Stimulated activated CD4-positive, alpha-beta T cell treated with anti-CD3 and anti-CD28 coated beads, Interleukin-2, amount 100 ng/mL, for 48 hours (primary cell): ENCODE results near the gene PTPRG.
"Not testable (repeated sequence)": the region's sequence is repeated elsewhere in the genome, so short reads cannot be mapped to it uniquely, and the experiment has no call there.

Experiments used
- DNase-seq, 2 donors: peaks; one replicate each; pipeline ENCODE4 v3.0.0-alpha.2; 2020

The PTPRG gene

DNA sequence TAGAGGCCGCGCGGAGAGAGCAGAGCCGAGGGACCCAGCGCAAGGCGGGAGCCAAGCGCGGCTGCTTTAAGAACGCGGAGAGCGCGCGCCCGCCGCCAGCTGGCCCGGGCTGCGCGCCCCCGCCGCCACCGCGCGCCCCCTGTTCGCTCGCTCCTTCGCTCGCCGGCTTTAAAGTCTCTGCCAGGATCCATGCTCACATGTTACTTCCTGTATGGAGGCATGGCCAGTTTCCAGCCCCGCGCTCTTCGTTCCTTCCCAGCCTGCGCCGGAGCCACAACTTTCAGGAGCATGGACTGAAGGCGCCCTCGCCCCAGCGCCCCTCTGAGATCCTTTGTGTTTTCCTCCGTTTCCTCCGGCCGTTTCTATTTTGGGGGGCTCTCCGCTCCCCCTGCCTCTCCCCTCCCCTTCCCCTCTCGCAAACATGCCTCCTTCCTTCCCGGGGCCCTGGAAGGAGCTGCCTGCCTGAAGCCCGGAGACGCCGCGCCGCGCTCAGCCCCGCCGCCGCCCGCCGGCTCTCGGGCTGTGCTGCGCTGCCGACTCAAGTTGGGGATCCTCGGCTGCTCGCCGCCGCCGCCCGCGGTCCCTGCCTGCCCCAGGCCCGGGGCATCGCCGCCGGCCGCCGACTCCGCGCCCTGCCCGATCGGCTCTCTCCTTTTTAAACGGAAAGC, at the start of gene PTPRG:
Gene PTPRG, plus strand, starts transcription at position 198 of the 668 bp plus-strand sequence. CDS start 717 bp downstream, outside the sequence.
- peak in 1 of 2 donors; percentile 8 for DNase-seq

DNA sequence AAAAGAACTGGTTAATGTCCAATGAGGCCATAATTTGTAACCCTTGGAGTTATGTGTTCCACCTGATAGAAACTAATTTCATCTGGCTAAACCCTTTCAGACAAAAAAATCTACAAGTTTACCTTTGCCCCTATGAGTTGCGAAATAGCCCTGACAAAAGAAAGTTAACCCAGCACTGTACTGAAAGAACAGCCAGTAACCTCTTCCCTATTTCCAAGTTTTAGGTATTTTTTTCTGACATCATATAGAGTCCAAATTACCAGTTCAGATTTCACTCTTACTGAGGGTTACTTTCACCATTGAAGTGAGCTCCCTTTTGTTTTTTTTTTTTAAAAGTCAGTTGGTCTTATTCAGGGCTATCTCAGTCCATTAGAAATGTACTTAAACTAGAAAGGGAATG, 42.8 kb upstream of the PTPRG start:
- DNase-seq = no peak

DNA sequence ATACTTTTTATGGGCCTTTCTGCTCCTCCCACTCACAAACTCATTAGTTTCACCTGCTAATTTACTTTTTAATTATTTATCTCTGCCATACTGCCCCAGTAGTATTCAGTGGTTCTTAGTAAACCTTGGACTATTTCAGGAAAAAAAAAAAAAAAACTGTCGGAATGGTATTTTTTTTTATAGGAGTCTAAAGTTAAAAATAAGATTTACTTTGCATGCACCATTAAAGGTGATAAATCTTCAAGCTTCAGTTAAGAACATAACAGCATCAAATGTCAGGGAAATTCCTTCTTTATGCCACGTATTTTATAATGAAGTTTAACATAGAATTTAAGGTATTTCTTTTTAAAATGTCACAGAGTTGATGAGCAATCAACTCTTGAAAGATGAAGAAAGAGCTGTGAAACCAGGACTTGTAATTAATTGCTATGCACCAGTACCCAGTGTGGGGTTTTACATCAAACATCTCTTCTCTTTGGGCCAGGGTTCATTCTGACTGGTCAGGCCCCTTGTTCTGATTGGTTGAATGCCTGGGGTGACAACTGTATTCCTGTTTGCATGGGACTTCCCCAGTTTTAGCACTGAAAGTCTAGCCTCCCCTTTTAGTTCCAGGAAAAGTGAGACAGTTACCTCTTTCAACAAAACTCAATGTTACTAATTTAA, 40.3 kb upstream of the PTPRG start:
- peak; percentile 8 to 16 for DNase-seq

DNA sequence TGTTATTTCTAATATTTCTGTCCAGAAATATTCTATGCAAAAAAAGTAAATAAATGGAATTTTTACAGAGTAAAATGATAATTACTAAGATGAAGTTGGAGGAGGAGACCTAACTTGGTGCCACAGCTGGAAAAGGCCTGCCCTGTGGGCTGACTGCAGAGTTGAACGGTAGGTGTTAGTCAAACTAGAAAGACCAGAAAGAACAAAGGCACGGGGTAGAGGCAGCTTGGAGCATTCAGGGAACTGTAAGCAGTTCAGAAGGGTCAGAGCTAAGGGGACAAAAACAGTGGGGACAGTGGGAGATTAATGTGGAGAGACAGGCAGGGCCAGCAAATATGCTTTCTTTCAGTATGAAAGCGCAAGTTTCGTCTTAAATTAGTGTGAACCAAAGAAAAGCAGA, 39.3 kb upstream of the PTPRG start:
- DNase-seq = no peak

DNA sequence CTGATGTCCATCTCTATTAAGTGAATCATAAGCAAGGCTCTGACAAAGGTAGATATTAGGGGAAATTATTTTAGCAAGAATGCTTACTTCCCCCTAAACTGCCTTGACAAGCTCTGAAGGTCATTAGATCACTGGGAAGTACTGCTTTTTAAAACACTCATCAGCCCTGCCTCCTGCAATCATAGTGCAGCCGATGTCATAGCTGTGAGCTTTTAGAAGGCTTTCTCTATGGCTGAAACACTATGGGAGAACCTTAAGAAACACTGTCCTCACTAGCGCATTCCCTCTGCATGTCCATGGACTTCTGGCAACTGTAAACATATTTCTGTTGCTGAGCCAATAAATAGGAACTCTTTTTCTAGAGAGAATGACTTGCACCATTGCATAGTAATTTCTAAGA, 38.7 kb upstream of the PTPRG start:
- no peak for DNase-seq

DNA sequence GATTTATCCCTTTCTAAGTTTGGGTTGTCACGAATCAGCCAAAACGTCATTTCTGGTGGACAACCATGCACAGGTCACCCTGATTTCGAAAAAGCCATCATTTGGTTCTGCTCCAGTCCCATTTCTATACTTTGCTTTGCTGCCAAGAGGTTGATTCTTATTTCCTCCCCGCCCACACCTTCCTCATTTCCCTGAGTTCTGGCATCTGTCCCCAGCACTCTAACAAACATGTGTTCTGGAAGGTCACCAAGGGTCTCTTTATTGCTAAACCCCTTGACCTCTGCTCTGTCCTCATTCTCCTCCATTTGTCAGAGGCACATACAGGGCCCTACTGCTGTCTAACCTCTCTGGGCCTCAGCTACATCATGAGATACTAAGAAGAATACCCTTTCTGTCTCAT, 36.4 kb upstream of the PTPRG start:
- no peak for DNase-seq

DNA sequence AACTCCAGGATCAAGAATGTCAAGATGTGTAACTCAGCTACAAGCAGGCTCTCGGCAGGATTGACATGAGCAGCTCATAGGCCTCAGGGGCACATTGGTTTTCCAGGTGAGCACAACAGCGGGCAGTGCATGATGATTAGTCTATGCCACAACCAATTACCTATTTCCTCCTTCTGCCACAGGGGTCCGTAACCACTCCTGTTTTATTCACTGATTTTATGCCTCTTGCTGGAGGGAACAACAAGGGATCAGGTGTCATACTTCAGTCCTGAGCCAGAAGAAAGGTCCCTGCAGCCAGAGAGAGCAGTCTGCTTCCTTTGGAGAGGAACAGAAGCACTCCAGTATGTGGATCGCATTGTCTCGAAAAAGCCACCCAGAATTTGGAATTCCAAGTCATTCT, 35.1 kb upstream of the PTPRG start:
- DNase-seq = no peak

DNA sequence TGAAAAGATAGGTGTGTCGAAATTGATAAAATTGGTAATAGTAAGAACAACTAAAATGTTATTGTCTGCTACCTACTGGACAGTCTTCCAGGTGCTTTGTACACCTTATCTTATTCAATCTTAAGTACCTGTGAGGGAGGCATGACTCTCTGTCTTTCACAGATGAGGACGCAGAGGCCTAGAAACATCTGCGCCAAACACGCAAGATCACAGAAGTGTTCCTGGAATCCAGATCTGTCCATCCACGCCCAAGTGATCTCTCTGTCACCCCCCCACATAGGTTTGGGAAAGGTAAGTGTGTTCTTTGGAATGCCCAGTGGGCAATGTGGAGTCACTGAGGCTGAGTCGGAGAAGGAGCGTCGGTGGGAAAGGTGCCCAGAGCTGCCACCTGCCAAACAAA, 34.4 kb upstream of the PTPRG start:
- no peak for DNase-seq

DNA sequence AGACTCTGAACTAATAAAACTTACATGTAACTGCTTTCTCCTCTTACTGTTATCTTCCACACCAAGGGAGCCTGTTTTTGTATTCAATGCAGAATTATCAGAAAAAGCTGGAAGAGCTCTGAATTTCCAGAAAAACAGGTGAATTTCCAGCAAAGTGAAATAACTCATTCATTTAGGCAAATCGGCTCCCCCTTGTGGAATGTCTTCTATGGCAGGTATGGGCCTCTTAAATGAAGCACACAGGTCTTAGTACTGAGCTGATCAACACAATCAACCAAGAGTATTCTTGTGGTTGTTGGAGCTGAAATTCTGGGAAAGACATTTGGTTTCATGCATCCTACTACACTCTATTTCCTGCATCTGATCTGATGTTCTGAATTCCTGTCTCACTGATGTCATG, 31.0 kb upstream of the PTPRG start:
- DNase-seq = no peak

DNA sequence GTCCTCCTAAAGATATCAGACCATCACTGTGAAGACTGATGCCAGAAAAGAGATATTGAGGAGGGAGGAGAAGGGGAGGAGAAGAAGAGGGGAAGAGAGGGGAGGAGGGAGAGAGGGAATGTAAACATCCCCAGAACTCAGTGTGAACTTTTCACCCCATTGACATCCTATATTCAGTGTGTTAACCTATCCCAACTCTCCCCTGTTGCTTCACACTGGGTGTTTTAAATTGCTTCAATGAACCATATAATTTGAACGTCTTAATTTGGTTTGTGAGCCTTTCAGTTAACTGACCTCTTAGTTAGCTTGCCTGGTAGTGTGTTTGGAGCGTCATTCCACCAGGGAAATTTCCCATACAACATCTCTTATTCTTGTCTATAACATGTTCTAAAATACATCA, 29.8 kb upstream of the PTPRG start:
- no peak for DNase-seq

DNA sequence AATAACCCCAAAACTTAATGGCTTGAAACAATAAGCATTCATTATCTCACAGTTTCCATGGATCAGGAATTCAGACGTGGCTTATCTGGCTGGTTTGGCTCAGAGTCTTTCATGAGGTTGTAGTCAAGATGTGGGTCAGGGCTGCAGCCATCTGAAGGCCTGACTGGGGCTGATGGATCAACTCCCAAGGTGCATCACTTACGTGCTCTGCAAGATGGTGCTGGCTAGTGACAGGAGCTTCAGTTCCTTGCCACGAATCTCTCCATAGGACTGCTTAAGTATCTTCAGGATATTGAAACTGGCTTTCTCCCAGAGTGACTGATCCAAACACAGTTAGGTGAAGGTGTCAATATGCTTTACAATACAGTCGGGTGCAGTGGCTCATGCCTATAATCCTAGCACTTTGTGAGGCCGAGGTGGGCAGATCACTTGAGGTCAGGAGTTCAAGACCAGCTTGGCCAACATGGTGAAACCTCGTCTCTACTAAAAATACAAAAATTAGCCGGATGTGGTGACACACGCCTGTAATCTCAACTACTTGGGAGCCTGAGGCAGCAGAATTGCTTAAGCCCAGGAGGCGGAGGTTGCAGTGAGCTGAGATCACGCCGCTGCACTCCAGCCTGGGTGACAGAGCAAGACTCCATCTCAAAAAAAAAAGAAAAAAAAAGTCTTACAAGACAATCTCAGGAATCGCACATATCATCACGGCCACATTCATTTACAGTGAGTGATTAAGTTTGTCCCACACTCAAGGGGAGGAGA, 28.5 kb upstream of the PTPRG start:
- no peak for DNase-seq

DNA sequence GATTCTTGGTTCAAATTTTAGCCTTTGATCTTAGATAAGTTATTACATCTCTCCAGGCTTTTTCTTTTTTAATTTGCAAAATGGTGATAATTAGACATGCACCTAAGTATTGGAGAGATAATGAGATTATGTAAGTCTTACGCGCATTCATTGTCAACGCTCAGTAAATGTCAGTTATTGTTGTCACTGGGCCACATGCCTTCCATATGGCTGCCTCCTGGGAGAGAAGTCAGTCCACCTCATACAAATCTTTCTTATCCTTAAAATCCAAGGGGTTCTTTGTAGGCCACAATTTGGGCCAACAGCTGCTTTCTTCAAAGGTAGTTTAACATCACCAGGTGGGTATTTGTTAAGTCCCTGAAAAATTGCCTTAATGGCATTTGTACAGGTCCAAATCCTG, 25.5 kb upstream of the PTPRG start:
- no peak for DNase-seq

DNA sequence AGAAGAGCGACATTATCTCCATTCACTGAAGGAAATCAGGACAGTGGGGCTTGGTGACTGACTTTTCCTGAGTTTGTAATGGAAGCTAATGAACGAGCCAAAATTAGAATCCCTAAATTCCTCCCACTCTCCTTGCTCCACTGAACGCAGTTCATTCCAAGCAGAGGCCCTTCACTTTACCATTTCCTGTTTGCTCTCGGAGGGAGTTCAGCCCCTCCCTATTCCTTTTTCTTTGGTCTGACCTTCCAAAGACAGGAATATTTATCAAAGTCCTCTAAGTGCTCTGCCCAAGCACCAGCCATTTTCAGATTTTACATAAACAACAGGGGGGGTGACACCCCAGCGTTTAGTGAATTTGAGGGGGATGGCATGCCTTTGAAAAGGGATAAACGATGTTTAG, 24.0 kb upstream of the PTPRG start:
- DNase-seq = no peak

DNA sequence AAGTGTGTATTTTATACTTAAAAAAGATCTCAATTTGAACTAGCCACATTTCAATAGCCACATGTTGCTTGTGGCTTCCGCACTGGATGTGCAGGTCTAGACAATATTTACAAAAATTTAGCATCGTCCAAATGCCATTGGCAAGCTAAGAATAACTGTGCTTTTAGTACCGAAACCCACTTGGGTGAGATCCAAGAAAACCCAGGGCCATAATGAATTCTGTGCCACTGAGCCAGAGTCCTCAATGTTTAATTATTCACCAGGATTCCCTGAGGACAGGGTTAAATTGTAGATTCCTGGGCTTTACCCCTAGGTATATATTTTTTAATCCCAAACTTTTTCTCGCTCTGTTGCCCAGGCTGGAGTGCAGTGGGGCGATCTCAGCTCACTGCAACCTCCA, 22.9 kb upstream of the PTPRG start:
- no peak for DNase-seq

DNA sequence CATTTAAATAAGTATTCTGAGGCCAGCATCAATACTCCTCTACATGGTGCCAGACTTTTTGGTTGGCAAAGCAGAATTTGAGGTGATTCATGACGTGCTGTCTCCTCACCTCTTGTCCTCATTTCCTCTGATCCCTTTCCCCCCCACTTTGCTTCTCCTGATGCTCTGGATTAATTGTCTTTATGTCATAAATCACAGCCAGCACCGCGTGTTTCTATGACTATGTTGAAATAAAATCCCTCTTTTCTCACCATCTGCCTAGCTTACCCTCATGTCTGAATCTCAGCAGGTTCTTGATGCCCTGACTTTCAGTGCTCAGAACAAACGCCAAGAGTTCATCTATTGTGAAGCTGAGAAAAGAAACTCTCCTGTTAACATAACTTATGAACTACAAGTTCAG, 19.7 kb upstream of the PTPRG start:
- no peak for DNase-seq

DNA sequence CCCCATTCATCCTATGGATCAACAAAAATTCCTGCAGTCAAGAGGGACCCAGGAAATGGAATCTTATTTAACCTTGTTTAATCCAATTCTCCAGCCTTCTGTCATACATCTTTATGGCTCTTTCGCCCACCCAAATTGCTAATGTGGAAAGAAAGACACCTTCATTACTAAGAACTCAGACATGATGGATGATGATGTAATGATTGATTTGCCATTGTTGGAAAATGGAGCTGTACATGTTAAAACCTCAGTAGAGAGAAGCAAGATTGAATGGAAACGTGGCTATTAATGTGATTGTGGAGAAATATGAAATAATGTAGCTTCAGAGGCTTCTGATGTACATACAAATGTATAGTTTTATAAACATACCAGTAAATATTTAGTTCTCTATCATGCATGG, 15.7 kb upstream of the PTPRG start:
- no peak for DNase-seq

DNA sequence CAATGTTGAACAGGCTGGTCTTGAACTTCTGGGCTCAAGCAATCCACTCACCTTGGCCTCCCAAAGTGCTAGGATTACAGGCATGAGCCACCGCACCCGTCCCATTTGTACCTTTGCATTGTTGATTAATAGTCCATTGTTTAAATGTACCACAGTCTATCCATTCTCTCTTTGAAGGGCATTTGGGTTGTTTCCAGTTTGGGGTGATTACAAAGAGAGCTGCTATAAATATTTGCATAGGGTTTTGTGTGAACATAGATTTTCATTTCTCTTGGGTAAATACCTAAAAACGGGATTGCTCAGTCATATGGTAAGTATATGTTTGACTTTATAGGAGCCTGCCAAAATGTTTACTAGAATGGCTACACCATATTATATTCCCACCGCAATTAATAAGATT, 13.7 kb upstream of the PTPRG start:
- DNase-seq = no peak

DNA sequence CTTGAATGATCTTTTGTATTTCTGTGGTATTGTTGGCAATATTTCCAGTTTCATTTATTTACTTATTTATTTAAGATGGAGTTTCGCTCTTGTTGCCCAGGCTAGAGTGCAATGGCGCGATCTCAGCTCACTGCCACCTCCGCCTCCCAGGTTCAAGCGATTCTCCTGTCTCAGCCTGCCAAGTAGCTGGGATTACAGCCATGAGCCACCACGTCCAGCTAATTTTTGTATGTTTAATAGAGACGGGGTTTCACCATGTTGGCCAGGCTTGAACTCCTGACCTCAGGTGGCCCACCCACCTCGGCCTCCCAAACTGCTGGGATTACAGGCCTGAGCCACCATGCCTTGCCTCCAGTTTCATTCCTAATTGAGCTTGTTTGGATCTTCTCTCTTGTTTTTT, 8.7 kb upstream of the PTPRG start:
- not testable (repeated sequence) for DNase-seq

DNA sequence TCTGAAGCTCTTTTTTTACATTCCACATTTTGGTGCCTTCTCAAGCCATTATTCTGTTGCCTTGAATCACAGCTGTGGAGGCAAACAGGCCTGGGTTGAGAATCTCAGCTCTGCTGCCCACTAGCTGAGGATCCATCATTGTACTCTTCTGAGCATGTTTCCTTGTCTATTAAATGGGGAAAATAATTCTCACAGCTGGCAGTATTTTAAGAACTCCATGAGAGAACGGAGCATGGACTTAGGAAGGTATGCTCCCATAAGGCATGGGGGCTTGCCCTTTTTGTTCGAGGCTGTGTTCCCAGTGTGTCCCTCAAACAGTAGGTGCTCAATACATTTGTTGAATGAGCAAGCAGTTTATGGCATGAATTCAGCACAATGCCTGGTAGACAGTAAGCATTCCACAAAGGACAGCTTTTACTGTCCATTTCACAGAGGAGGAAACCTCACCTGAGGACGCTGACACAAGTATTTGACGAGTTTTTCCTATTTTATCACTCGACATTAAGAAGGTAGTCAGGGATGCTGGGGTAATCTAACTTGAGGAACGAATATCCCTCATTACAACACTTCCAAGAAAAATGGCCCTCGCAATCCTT, 2.1 kb upstream of the PTPRG start:
- DNase-seq = no peak

DNA sequence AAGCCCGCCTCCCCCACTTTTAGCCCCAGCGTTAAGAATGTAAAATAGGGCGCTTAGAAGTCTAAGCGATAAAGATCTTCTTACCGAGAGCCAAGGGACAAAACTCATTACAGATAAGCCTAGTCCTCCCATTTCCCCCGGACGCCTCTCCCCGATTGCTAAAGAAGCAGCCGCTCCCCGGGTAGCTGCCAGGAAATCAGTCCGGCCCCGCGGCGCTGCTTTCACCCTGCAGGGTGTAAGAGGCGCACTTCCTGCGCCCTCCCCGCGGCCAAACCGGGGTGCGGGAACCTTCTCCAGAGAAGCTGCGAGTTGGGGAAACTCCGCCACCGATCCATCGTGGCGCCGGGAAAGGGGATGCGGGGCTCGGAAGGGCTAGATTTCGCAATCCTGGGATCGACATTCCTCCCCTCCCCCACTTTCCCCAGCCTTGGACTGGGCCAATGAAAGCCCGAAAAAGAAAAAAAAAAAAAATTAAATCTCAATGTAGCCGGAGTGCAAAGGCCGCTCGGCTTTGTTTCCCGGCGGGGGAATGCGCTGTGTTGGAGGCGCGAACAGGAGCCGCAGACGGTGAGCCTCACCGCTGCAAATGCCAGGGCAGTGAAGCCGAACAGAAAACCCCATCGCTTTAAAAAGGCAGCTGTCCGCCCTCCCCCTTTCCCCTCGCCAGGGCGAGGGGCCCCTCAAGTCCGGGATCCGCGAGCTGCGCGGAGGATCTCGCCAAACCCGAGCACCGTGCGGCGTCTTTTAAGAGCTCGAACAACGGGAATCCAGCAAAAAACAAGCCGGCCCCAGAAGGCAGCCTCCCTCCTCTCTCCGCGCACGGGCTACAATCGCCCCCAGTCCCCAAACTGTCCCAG, 626 bp upstream of the PTPRG start:
- peak in 1 of 2 donors; percentile 10 for DNase-seq

DNA sequence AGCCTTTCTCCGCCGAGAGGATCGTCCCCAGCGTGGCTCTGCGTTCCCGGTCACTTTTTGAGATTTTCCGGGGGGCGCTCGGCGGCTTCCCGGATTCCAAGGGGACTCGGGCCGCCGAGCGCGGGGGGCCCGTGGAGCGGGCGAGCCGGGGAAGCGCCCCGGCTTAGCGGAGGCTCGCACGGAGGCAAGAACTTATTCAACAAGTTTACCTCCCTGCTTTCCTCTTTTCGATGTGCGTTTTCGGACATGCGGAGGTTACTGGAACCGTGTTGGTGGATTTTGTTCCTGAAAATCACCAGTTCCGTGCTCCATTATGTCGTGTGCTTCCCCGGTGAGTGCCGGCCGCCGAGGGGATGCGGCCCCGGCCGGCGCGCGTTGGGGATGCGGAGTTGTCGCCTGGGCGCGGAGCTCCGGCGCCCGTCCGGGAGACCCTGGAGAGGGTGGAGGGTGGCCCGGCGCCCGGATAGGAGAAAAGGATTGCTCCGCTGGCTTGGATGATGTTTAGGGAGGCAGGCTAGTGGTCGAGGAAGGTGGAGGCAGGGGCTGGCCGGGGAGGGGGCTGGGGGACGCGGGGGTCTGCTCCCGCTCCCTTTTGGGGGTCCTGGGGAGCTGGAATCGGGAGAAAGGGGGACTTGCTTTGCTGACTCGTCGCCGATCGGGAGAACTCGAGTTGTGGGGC, 810 bp downstream of the PTPRG start:
- no peak for DNase-seq

DNA sequence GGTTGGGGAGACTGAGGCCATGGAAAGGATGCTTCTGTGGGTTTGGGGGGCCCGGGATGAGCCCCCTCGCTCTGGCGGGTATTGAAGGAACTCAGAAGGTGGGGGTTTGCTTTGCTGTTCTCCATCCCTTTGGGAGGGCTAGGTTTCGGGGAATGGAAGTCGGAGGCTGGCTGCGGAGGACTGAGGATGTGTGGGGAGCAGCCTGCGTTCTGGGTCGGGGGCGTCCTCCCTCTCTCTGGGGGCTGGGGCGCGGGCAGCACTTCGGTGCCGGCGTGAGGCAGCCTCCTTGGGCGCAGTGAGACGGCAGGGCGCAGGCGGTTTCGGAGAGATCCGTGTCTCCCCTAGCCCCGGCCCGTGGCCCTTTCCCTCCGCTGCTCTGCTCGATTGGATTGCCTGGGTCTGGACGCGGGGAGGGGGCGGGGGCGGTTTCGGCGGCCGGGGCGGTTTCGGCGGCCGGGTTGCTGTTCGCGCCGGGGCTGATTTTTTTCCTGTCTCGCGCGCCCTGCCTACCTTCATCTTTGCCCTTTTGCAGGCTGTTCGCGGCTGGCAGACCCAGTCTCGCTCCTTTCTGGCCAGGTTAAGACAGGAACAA, 1.4 kb downstream of the PTPRG start:
- no peak for DNase-seq
